Suppressor macrophage treated with lipopolysaccharide for 4 hours (primary cell): ENCODE results near the gene MYCN.

Experiments
- DNase-seq: peaks from one replicate; pipeline ENCODE4 v3.0.0-alpha.2; 2020

Gene MYCN

DNA sequence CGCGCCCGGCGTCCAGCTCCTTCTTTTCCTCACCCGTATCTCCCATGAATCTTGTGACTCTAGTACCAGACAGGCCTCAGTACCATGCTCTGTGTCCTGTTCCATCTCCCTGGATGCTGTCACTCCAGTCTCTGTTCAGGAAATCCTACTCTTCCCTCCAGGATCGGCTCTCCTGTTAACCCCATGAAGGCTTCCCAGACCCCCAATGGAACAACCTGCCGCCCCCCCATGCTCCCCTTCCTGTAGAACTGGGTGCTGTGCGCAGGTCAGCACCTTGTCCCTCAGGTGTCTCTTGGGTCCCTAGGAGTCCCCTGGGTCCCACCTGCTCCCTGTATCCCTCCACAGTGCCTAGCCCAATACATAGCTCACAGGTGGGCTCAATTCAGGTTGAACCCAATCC is 41.3 kb downstream of the MYCN start:
- no peak for DNase-seq

DNA sequence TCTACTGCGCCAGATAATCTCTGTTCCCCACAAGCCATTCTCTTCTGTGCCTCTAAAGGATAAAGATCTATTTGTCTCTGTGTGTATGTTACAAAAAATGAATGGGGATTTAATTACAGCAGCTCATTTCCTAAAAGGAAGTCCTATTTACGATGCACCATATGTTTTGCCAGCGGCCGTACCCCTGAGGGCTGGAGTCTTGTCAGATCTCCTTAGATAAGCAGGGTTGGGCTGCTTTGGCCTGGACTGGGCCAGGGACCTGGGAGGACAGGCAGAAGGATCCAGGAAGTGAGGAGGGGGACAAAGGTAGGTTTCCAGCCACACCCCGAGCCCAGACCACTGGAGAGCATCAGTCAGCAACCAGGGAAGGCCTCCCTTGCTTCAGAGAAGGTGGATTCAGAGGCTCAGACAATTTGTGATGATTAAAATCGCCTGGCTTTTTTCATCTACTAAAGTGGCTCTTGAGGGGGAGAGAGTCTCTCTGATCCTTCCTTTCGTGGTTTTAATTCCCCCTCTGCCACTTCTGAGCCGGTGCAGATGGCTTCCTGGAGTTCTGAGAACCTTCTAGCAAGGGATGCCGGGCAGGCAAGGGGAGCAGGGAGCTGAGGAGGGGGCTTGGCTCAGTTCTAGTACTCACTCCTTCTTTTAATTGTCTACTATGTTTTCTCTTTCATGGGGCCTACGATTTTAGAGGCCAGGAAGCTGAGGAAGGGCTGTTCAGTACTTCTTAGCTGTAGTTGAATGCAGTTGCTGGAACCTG is 42.1 kb downstream of the MYCN start:
- DNase-seq, result no peak

DNA sequence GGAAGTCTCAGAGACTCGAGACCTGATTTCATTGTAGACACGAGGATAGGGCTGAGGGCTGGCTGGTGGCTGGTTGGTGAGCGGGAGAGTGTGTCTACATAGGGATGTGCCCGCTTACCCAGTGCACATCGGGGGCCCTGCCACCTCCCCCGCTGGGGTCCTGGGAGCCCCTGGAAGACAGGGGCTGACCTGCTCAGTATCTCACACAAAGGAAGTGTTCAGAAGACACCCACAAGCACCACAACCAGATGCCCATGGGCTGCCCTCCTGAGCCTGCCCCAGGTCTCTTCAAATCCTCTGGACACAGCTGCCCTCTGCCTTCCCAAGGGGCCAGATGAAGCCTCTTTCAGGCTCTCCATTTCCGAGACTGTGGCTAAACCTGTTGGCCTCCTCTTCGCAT is 43.1 kb downstream of the MYCN start:
- no peak for DNase-seq

DNA sequence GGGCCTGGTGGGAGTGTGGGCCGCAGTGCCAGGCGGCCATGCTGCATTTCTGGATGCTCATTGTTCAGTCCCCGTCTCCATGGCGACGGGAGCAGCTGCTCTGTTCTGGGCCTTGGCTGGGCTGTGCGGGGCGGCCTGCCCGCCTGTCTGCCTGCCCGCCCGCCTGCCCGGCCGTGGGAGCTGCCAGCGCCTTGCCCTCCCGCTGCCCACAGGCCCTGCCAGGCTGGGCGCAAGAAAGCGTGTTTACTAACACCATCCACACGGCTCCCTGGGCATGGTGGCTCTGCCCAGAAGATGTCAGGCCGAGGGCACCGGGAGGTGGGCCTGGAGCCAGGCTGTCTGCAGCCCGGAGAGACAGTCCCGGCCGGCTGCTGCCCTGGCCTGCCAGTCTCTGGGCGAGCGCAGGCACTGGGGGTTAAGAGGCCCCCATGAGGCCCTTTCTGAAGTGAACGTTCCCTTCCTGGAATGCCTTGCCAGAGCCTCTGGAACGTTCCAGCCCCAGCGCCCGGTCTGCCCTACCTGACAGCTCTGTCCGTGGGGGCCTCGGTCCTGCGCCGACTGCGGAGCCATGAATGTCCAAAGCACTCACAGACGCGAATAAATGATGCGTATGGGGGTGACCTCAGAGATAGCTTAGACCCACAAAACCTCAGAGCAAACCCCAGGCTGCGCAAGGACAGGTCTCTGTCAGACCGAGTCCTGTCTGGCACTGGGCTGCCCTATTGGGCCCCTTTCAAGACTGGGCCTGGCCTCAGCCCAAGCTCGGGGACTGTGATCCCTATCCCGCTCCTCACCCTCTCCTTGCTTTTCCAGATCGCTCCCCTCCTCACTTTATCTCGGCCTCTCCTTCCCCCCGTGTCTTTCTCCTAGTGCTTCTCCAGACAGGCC is 44.3 kb downstream of the MYCN start:
- DNase-seq, result no peak

DNA sequence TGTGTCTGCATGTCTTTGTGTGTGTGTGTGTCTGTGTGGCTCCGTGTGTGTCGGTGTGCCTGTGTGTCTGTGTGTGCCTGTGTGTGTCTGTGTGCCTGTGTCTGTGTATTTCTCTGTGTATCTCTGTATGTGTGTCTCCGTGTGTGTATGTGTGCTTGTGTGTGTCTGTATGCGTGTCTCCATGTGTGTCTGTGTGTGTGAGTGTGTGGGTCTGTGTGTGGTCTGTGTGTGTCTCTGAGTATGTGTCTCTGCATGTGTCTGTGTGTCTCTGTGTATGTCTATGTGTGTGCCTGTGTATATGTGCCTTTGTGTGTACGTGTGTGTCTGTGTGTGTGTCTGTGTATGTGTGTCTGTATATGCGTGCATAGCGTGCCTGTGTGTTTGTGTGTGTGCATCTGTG is 45.2 kb downstream of the MYCN start:
- no peak for DNase-seq

DNA sequence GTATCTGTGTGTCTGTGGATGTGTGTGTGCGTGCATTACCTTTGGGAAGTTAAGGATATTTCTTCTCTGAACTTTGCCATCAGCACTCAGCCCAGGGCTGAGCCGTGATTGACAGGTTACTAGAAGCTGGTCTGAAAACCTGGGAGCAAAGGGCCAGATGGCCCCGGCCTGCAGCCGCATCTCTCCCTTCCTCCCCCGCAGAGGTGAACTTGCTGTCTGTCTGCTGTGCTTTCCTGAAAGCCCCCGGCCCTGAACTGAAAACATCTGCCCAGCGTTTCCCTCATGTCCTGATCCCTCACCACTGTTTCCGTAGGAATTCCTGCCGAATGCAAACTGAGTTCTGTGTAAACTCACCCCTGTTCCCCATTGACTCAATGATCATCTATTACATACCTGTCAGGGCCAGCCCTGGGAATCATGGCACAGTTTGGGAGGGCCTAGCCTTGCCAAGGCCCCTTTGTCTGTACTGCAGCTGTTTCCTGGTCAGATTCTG is 45.8 kb downstream of the MYCN start:
- no peak for DNase-seq

DNA sequence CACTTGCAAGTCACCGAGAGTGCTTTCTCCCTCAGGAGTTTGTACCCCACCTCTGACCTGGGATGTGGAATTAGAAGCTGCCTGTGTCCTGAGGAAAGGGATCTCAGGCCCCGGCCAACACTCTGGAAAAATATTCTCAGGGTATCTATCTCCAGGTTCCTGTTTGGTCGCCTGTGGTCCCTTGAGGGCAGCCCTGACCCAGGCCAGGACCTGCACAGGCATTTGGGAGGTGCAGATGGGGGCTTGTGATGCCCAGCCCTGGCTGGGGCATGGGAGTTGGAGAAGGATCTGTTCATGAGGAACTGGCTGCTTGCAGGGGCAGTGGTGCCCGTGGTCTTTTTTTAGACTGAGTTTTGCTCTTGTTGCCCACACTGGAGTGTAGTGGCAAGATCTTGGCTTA is 46.3 kb downstream of the MYCN start:
- DNase-seq, result no peak

DNA sequence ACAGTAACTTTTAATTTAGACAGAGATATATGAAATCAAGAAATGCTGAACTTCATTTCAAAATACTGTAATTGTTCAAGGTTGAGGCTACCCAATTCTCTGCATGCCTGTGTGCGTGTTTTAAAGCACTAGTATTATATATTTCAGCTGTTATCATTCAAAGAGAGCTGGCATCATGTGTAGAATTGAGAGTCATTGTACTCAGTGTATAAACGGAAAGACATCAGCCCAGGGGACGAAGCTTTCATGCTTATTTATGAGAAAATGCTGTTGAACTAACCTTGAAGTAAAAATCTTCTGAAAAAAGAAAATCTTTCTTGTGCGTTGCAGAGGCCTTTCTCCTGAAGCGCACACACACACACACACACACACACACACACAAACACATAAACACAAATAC is 48.4 kb downstream of the MYCN start:
- no peak for DNase-seq

DNA sequence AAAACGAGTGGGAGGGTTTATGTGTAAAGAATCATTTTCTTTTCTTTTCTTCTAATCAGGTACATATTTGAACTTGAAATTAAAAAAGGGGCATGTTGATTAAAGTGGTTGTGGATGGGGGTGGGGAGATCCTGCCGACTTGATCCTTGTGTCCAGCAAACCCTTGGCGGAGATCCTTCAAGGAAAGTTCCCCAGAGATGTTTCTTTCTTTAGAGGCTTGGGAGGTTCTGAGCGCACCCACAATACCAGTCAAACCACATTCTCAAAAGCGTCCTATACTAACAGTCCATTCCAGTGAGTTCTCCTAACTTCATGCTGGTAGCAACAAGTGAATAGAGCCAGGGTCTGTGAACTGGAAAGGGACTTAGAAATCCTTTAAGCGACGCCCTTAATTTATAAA is 49.2 kb downstream of the MYCN start:
- DNase-seq, result no peak

DNA sequence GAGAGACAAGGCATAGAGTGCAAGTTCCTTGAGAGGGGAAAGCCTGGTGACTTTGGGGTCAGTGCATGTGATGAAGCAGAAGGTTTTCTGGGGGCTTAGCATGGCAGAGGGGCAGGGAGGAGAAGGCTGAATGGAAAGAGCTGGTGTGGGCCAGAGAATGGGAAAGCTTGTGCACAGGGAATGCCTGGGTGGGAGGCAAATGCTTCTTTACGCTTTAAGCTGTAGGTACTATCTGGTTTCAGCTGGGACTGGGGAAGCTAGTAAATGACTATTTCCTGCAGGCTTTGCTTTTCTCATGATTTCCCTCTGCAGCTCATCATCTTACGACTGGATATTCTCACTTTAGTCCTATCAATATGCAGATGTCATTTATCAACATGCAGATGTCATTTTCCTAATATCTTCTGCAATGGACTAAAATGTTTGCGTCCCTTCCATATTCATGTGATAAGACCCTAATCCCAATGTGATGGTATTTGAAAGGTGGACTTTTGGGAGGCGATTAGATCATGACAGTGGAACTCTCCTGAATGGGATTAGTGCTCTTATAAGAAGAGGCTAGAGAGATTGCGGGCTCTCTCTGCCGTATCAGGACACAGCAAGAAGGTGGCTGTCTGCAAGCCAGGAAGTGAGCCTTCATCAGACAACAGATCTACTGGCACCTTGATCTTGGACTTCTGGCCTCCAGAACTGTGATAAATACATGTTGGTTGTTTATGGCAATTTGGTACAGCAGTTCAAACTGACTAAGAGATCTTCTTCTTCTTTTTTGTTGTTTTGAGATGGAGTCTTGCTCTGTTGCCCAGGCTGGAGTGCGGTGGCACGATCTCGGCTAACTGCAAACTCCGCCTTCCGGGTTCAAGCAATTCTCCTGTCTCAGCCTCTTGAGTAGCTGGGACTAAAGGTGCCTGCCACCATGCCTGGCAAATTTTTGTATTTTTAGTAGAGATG is 50.1 kb downstream of the MYCN start:
- DNase-seq, result no peak

DNA sequence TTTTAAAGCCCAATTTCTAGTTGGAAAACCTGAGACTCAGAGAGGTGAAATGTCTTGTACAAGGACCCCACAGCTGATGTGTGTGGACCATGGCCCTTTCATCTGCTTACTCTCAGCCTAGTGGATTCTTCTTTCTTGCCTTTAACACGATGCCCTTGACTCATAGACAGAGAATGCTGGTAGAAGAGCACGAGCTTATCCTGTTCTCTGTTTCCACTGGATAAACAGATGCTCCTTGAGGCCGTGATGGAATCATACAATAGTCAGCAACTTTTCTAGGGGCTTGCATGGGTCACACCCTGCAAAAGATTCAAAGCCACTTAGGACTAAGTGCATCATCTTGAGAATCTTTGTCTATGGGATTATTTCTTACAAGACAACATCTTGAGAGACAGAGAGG is 50.9 kb downstream of the MYCN start:
- DNase-seq, result no peak

DNA sequence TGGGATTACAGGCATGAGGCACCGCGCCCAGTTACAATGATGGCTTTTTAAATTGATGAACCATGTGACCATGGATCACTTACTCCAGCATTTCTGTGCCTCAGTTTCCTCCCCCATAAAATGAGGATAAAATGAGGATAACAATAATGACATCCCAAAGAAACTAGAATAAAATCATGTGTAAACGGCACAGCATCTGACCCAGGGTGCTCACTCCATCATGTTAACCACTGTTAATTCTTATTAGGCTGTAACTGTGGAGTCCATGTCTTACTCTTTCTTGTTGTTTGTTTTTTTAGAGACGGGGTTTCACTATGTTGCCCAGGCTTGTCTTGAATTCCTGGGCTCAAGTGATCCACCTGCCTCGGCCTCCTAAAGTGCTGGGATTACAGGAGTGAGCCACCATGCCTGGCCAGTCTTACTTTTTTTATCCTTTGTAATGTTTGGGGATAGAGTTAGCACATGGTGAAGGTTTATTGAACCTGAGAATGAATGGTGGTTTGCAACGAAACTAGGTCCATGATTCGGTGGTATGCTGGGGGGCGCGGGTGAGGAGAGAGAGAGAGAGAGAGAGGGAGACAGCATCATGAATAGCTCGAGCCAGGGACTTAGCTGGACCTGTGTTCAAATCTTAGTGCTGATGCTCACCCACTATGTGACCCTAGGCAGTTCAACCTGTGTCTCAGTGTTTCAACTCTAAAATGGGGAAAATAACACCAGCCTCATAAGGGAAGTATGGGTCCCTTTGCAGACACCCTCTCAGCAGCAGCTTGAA is 52.3 kb downstream of the MYCN start:
- DNase-seq, result no peak

DNA sequence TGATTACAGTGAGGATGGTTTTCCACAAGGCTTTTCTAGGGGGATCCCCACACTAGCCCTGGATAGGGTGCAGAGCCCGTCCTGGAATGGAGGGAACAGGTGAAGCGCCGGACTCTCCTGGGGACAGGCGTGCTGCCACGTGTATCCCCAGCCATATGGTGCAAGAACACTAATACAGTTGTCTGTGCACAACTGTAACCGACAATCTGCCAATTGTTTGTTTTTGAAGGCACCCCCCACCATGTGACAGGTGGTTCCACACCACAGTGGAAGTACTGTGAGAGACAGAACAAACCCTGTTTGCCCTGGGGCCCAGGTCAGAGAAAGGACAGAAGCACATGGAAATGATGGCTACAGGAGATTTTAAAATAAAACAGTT is 52.9 kb downstream of the MYCN start:
- no peak for DNase-seq

DNA sequence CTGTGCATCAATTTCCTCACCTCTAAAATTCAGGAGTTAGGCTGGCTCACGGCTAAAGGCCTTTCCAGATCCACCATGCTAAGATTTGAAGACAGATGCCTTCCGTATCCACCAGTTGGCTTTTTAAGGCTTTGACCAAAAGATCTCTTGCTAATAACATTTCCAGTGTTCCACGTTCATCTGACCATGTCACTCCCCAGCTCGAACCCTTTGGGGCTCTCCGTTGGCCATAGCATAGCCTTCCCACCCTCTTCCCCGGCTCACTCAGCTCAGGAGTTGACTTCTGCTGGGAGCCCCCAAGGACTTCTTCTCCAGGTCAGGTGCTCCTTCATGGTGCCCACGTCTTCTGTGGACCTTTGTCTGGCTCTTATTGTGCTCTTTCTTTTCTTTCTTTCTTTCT is 53.3 kb downstream of the MYCN start:
- DNase-seq, result no peak

DNA sequence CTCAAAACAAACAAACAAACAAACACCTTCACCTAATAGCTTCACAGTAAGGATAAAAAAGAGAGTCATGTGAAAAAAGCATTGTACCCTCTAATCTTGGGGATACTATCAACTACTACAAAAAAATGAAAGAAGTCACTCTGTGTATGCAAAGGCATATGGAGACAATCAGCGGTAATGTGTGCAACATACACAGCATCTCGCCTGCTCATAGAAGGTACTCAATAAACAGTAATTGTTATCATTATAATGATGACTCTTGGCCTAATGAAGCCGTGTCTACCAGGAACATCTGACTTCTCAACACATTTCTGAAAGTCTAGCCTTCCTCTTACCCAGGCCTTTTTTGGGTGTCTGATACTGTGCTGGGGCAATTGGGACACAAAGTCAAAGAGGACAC is 55.3 kb downstream of the MYCN start:
- DNase-seq, result no peak
